ENCODE data around the gene FKBP2. TPM values are rescaled to one million over a fixed set of nuclear protein-coding genes. Genes with fewer than 3 reads are reported as not detected.

Gene FKBP2
- total and polyA plus RNA-seq, 4 donors = 60.8 to 241 (median 124) TPM

- Histone ChIP-seq H3K27me3 (ENCODE audit: control insufficient read depth in 4 of 4, insufficient read depth in 4 of 4, low read length in 3 of 4) (no peaks in the 10 kb centered on the region), H3K9me3 (ENCODE audit: control insufficient read depth in 4 of 4, low read length in 3 of 4) (no peaks in the 10 kb centered on the region), H3K9ac (ENCODE audit: low read depth in 1 of 2, low read length in 2 of 2) (peak within 1 kb of the TSS; percentile 81 to 83), H3K4me3 (ENCODE audit: low read depth in 1 of 3, low read length in 3 of 3) (peak within 1 kb of the TSS; percentile 69 to 87 (median 87)), H3K27ac (ENCODE audit: low read depth in 1 of 2, low read length in 2 of 2) (peak within 1 kb of the TSS; percentile 94 to 99), H3K4me1 (ENCODE audit: control insufficient read depth in 4 of 4, insufficient read depth in 4 of 4, low read length in 3 of 4) (peaks cover 2 to 32% (median 23%) of the 10 kb centered on the region in 4 donors), H3K36me3 (ENCODE audit: control insufficient read depth in 4 of 4, insufficient read depth in 3 of 4, low read depth in 1 of 4, low read length in 3 of 4) (peaks cover 0 to 4% (median 0%) of the 10 kb centered on the region in 4 donors)
- TF ChIP-seq REST (IDR thresholded peaks at IDR 0.05) (no peak), TAF1 (conservative IDR thresholded peaks at IDR 0.05) (no peak), GABPA (IDR thresholded peaks at IDR 0.05 in 1 of 2, conservative IDR thresholded peaks at IDR 0.05 in 1 of 2) (peak in 1 of 2 donors; percentile 41), YY1 (IDR thresholded peaks at IDR 0.05) (peak; percentile 97), FOXA1 (IDR thresholded peaks at IDR 0.05) (no peak), ZBTB33 (IDR thresholded peaks at IDR 0.05) (no peak), JUND (IDR thresholded peaks at IDR 0.05) (no peak), NR2F2 (IDR thresholded peaks at IDR 0.05) (no peak), EGR1 (IDR thresholded peaks at IDR 0.05; ENCODE audit: low read depth in 2 of 2) (peak; percentile 98 to 100), CTCF (IDR thresholded peaks at IDR 0.05; ENCODE audit: low read depth, low read length, missing input control) (no peak), MAX (IDR thresholded peaks at IDR 0.05) (no peak), HNF4G (IDR thresholded peaks at IDR 0.05) (no peak), RAD21 (IDR thresholded peaks at IDR 0.05) (no peak), FOXA2 (IDR thresholded peaks at IDR 0.05) (no peak), SP1 (IDR thresholded peaks at IDR 0.05) (no peak), HNF4A (conservative IDR thresholded peaks at IDR 0.05) (no peak), RXRA (IDR thresholded peaks at IDR 0.05) (no peak), ATF3 (IDR thresholded peaks at IDR 0.05) (no peak)
- WGBS = under 1% methylated on average over 102 of the region's 102 CpGs
- DNase-seq (ENCODE audit: low spot score) = peak; percentile 96
Measured at GRCh38 chr11:64284962-64285884, 44.3 kb downstream of the FKBP2 start, which contains the start of gene GPR137. Gene GPR137, plus strand, starts transcription at chr11:64285848. Its CDS starts 677 bp downstream, at chr11:64286525.

Data from liver (tissue), 9 donors.